Measurements from ENCODE around the gene SRD5A1. TPM values are rescaled to one million over a fixed set of nuclear protein-coding genes. Genes with fewer than 3 reads are reported as not detected.

The SRD5A1 gene
- total and polyA plus RNA-seq, 11 donors, result 0.80 to 6.7 (median 3.8) TPM

DNA sequence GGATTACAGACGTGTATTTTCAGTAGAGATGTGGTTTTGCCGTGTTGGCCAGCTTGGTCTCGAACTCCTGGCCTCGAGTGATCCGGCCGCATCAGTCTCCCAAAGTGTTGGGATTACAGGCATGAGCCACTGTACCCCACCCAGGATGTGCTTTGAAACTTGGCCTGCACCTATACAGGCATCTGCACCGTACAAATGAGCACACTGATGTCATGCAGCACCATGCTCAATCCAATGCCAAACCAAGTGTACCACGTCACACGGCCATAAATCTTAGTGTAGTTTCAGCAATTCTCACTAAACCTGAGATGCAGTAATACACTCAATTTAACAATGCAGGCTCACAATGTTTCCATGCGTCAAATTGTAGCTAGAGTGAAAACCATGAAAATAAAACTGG is 6.7 kb upstream of the SRD5A1 start:
- peaks cover 0 to 18% (median 8%) of the 10 kb centered on the region in 12 donors for H3K4me1 ChIP-seq
- no peak for DNase-seq
- ATAC-seq, result no peak
- intact Hi-C loops (cut with DNase I), result no loop called here
- no peak for TF ChIP-seq POLR2A (IDR thresholded peaks at IDR 0.05)
- no peak for TF ChIP-seq CTCF (IDR thresholded peaks at IDR 0.05)
- no peak overlapping the region for H3K4me3 ChIP-seq
- WGBS, 4 donors, result 82 to 90% (median 86%) methylated on average over 10 of the region's 10 CpGs
- H3K27ac ChIP-seq, result no peak overlapping the region
- no peaks in the 10 kb centered on the region for H3K27me3 ChIP-seq
- peaks cover 0 to 19% (median 6%) of the 10 kb centered on the region in 12 donors for H3K9me3 ChIP-seq
- peaks cover 2 to 99% (median 79%) of the 10 kb centered on the region in 9 donors for H3K36me3 ChIP-seq

DNA sequence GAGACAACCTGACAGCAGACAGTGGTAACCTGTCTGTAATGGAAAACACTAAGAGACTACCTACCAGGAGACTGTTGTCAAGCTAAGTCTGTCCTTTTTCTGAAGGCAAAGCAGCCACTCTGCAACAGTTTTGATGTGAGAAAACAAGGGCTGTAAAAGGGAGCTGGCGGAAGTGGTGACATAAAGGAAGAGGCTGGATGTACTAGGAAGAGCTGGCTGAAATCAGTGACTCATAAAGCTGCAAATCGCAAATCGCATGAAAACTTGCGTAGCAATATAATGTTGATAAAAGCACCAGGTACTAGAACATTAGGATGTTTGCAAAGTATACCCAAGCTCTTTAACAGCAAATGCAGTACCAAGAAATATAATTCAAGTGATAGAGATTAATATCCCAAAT is 1.8 kb upstream of the SRD5A1 start:
- ATAC-seq, result no peak
- Histone ChIP-seq H3K4me3 (peak overlapping the region in 7 of 12 donors; percentile 75 to 99 (median 95)), H3K27me3 (no peaks in the 10 kb centered on the region), H3K9me3 (no peaks in the 10 kb centered on the region), H3K27ac (no peak overlapping the region), H3K4me1 (peaks cover 0 to 38% (median 25%) of the 10 kb centered on the region in 12 donors), H3K36me3 (peaks cover 0 to 52% (median 32%) of the 10 kb centered on the region in 9 donors)
- TF ChIP-seq POLR2A (IDR thresholded peaks at IDR 0.05) (no peak), CTCF (IDR thresholded peaks at IDR 0.05) (no peak)
- intact Hi-C loops (cut with DNase I), result loop anchor here in 9 of 10 donors (5.0 to 10.0 kb wide), 7 partner anchors 81 to 257 kb away; partner anchors contain the start of genes TENT4A (in 4 of the 9) and MED10 (in 1 of the 9)
- WGBS, 4 donors, result 85 to 94% (median 86%) methylated on average over 4 of the region's 4 CpGs
- DNase-seq, result no peak

GRCh38 chr5:6632324-6632887 is 834 bp upstream of the SRD5A1 start:
- intact Hi-C loops (cut with DNase I), result loop anchor here (1.0 to 10.0 kb wide), 9 partner anchors 80 to 258 kb away; partner anchors contain the start of genes TENT4A (in 6 of the 10) and MED10 (in 1 of the 10)
- H3K4me1 ChIP-seq, result peaks cover 0 to 38% (median 25%) of the 10 kb centered on the region in 12 donors

More at GRCh38 chr5:6632324-6632887, 834 bp upstream of the SRD5A1 start:
- DNase-seq (peak in 2 of 5 donors; percentile 21 to 36), ATAC-seq (peak in 2 of 4 donors; percentile 30 to 49)
- Histone ChIP-seq H3K4me3 (peak overlapping the region; percentile 75 to 99 (median 94)), H3K27ac (peak overlapping the region; percentile 92 to 99 (median 97)), H3K9me3 (no peaks in the 10 kb centered on the region), H3K27me3 (no peaks in the 10 kb centered on the region), H3K36me3 (peaks cover 0 to 42% (median 29%) of the 10 kb centered on the region in 9 donors)
- TF ChIP-seq POLR2A (IDR thresholded peaks at IDR 0.05) (no peak), CTCF (IDR thresholded peaks at IDR 0.05) (no peak)
- WGBS, 4 donors, result 0 to 1% (median 1%) methylated on average over 21 to 33 of the region's 33 CpGs
